ENCODE measurements around the gene STK32B. TPM values are rescaled to one million over a fixed set of nuclear protein-coding genes. Genes with fewer than 3 reads are reported as not detected.

Gene STK32B
- total and polyA plus RNA-seq, 2 of the 8 experiments (the other 6 are each of a cell fraction or from before 2014, with no cell fraction given) = 2.3 to 2.5 TPM

GRCh38 chr4:5541169-5541568 lies 489.9 kb downstream of the STK32B start (continued):
- TF ChIP-seq RNF2 (IDR thresholded peaks at IDR 0.05; ENCODE audit: borderline replicate concordance, low read depth, low read length, missing control alignments, poor library complexity, severe bottlenecking) (no peak), MAX (IDR thresholded peaks at IDR 0.05) (no peak)

Data from H1 (cell line).